GM23248 (cell line): ENCODE measurements around the gene ULBP1. TPM values are rescaled to one million over a fixed set of nuclear protein-coding genes. Genes with fewer than 3 reads are reported as not detected.

Experiments used
- DNase-seq: peaks from one replicate; pipeline ENCODE4 v3.0.0-alpha.2; 2015
- H2AFZ ChIP-seq: fragments of 200-600 bp; sonication (generic); 2 replicates; pipeline ENCODE4 v1.6.1; 2016; ENCODE audit warnings: antibody characterized with exemption
- H3F3A ChIP-seq: fragments of 200-600 bp; sonication (generic); 2 replicates; pipeline ENCODE4 v1.6.1; 2016; ENCODE audit warnings: mild to moderate bottlenecking, antibody characterized with exemption, mixed run types; ENCODE audit not compliant: insufficient read depth
- H3K27ac ChIP-seq: fragments of 200-600 bp; sonication (generic); 2 replicates; pipeline ENCODE4 v1.5.1; 2016; ENCODE audit warnings: mild to moderate bottlenecking
- H3K27me3 ChIP-seq: fragments of 200-600 bp; sonication (generic); replicated peaks from 2 replicates; pipeline ENCODE4 v1.6.1; 2016; ENCODE audit warnings: mild to moderate bottlenecking; ENCODE audit not compliant: insufficient read depth
- H3K36me3 ChIP-seq: fragments of 200-600 bp; sonication (generic); 2 replicates; pipeline ENCODE4 v1.6.1; 2016; ENCODE audit warnings: low read depth, mild to moderate bottlenecking
- H3K4me1 ChIP-seq: fragments of 200-600 bp; sonication (generic); 2 replicates; pipeline ENCODE4 v1.6.1; 2016; ENCODE audit warnings: mild to moderate bottlenecking; ENCODE audit not compliant: insufficient read depth
- H3K4me2 ChIP-seq: fragments of 200-600 bp; sonication (generic); one replicate; pipeline ENCODE4 v1.6.1; 2016; ENCODE audit warnings: mild to moderate bottlenecking; ENCODE audit not compliant: unreplicated experiment
- H3K4me3 ChIP-seq: fragments of 200-600 bp; sonication (generic); 2 replicates; pipeline ENCODE4 v1.5.1; 2016; ENCODE audit warnings: mild to moderate bottlenecking
- H3K79me2 ChIP-seq: fragments of 200-600 bp; sonication (generic); 2 replicates; pipeline ENCODE4 v1.6.1; 2016; ENCODE audit warnings: mild to moderate bottlenecking; ENCODE audit not compliant: insufficient read depth
- H3K9ac ChIP-seq: fragments of 200-600 bp; sonication (generic); 2 replicates; pipeline ENCODE4 v1.6.1; 2016; ENCODE audit warnings: mild to moderate bottlenecking
- H3K9me2 ChIP-seq: fragments of 200-600 bp; sonication (generic); 2 replicates; pipeline ENCODE4 v1.6.1; 2016; ENCODE audit warnings: mixed run types, mild to moderate bottlenecking, moderate library complexity; ENCODE audit not compliant: insufficient read depth
- H3K9me3 ChIP-seq: fragments of 200-600 bp; sonication (generic); one replicate; pipeline ENCODE4 v1.6.1; 2017; ENCODE audit warnings: low read depth
- H4K20me1 ChIP-seq: fragments of 200-600 bp; sonication (generic); 2 replicates; pipeline ENCODE4 v1.6.0; 2016; ENCODE audit not compliant: insufficient read depth
- EZH2 ChIP-seq: fragments of 200-600 bp; sonication (generic); IDR thresholded peaks from 2 replicates; pipeline ENCODE4 v1.6.1; 2018; ENCODE audit warnings: antibody characterized with exemption, mild to moderate bottlenecking; ENCODE audit not compliant: insufficient read depth, poor library complexity, severe bottlenecking
- EZH2phosphoT487 ChIP-seq: fragments of 200-600 bp; sonication (generic); IDR thresholded peaks from 2 replicates; pipeline ENCODE4 v1.6.1; 2018; ENCODE audit warnings: antibody characterized with exemption, moderate library complexity, mild to moderate bottlenecking, low read depth; ENCODE audit not compliant: insufficient read depth
- WGBS, 2 experiments: methylation state at CpG; one replicate each; pipeline ENCODE4 v1.1.6; 2015 to 2017; ENCODE audit warnings: low lambda C conversion rate in 2 of 2, low coverage in 1 of 2; ENCODE audit errors: missing lambda C conversion rate in 2 of 2; 5-methylcytosine and 5-hydroxymethylcytosine counted together
- in situ Hi-C: fragments of 300-500 bp; cut with MboI; formaldehyde crosslinking; loops from 2 replicates; pipeline ENCODE4 v1.15.0; 2020
- polyA plus RNA-seq: library from polyadenylated mRNA; unstranded; fragments of >200 nt; fragmentation: Nextera tagmentation; extraction: Ambion mirVana; gene quantifications from 2 replicates; pipeline ENCODE4 v1.2.1, GENCODE V29; 2016
- total RNA-seq: library from RNA; depleted of rRNA; stranded (reverse); fragments of >200 nt; shearing (Covaris generic); gene quantifications from 2 replicates; pipeline ENCODE4 v1.2.3, GENCODE V29; 2014

ULBP1 gene
- total and polyA plus RNA-seq, 2 experiments from 2014 or later, result 6.1 to 9.1 TPM

DNA sequence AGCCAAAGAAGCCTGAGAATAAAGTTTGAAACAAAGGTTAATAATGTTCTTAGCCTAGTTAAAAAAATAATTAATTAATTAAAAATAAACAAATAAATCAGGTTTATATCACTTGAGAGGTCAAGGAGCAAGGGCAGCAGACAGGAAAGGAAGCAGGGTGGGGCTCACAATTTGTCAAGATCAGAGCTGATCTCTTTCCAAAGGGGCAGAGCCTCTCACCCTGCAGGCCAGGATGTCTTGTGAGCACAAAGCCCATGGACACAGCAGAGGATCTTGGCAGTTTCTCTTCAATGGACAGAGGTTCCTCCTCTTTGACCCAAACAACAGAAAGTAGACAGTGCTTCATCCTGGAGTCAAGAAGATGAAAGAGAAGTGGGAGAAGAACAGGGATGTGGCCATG is 14.9 kb downstream of the ULBP1 start:
- H3K9ac ChIP-seq, result no peak overlapping the region
- DNase-seq, result no peak
- no peaks in the 10 kb centered on the region for H3F3A ChIP-seq
- H2AFZ ChIP-seq, result no peak overlapping the region
- no peak overlapping the region for H3K4me3 ChIP-seq
- H3K79me2 ChIP-seq, result no peaks in the 10 kb centered on the region
- H3K4me1 ChIP-seq, result no peaks in the 10 kb centered on the region
- no peak overlapping the region for H3K27ac ChIP-seq
- H3K9me2 ChIP-seq, result no peaks in the 10 kb centered on the region
- H3K4me2 ChIP-seq, result no peak overlapping the region
- H3K36me3 ChIP-seq, result no peaks in the 10 kb centered on the region
- TF ChIP-seq EZH2phosphoT487 (no peak), EZH2 (no peak)
- in situ Hi-C loops, result no loop called here
- no peaks in the 10 kb centered on the region for H3K9me3 ChIP-seq
- H4K20me1 ChIP-seq, result no peaks in the 10 kb centered on the region
- H3K27me3 ChIP-seq, result peaks cover 47% of the 10 kb centered on the region

DNA sequence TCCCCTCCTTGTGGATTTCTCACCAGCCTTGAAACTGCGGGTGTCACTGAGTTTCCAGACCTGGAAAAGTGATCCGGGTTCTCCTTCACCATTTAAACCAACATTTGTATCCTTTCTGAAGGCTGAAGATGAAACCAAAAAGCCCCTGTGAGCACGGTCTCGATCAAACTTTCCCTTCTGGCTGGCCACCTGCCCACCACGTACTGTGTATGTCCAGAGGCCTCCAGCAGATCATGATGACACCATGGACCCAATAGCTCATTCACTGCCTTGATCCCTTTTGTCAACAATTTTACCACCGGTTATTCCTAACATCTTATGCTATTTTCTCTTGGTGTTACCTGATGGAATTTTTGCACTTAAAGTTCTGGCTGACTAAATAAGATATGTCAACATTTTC is 15.6 kb downstream of the ULBP1 start:
- H2AFZ ChIP-seq, result no peak overlapping the region
- H3K9ac ChIP-seq, result no peak overlapping the region
- H3K27me3 ChIP-seq, result peaks cover 43% of the 10 kb centered on the region
- H3K27ac ChIP-seq, result no peak overlapping the region
- no peaks in the 10 kb centered on the region for H3K79me2 ChIP-seq
- H3K36me3 ChIP-seq, result no peaks in the 10 kb centered on the region
- H4K20me1 ChIP-seq, result no peaks in the 10 kb centered on the region
- WGBS, 2 experiments, result 56 to 66% methylated on average over 6 of the region's 6 CpGs
- no peak for DNase-seq
- in situ Hi-C loops, result no loop called here
- H3K9me2 ChIP-seq, result no peaks in the 10 kb centered on the region
- no peaks in the 10 kb centered on the region for H3F3A ChIP-seq
- no peak overlapping the region for H3K4me3 ChIP-seq
- TF ChIP-seq EZH2phosphoT487, result no peak
- TF ChIP-seq EZH2, result no peak
- H3K9me3 ChIP-seq, result no peaks in the 10 kb centered on the region
- no peaks in the 10 kb centered on the region for H3K4me1 ChIP-seq
- H3K4me2 ChIP-seq, result no peak overlapping the region

DNA sequence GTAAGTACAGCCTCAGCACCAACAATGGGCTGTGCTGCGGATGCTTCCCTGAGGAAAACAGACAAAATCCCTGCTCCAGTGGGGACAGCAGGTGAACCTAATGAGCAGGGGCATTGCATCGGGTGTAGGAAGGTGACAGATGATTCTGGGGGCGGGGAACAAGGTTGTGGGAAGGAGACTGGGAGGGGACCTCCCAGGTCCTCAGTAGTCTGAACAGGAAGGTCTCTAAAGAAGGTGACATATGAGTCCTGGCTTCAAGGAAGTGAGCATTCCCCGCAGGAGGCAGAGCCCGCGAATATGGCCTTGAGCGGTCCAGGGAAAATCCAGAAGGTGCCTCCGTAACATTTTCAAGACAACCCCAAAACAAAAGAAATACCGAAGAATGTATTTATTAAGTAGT is 19.4 kb downstream of the ULBP1 start:
- in situ Hi-C loops, result no loop called here
- Histone ChIP-seq H3K9me3 (no peaks in the 10 kb centered on the region), H3K9me2 (no peaks in the 10 kb centered on the region), H3F3A (no peaks in the 10 kb centered on the region), H3K9ac (no peak overlapping the region), H4K20me1 (no peaks in the 10 kb centered on the region), H3K79me2 (no peaks in the 10 kb centered on the region), H3K4me3 (no peak overlapping the region), H3K27me3 (peaks cover 69% of the 10 kb centered on the region), H3K4me2 (no peak overlapping the region), H2AFZ (no peak overlapping the region), H3K36me3 (no peaks in the 10 kb centered on the region), H3K27ac (no peak overlapping the region), H3K4me1 (no peaks in the 10 kb centered on the region)
- WGBS, 2 experiments, result 43 to 46% methylated on average over 9 of the region's 9 CpGs
- TF ChIP-seq EZH2 (no peak), EZH2phosphoT487 (no peak)
- DNase-seq, result no peak

DNA sequence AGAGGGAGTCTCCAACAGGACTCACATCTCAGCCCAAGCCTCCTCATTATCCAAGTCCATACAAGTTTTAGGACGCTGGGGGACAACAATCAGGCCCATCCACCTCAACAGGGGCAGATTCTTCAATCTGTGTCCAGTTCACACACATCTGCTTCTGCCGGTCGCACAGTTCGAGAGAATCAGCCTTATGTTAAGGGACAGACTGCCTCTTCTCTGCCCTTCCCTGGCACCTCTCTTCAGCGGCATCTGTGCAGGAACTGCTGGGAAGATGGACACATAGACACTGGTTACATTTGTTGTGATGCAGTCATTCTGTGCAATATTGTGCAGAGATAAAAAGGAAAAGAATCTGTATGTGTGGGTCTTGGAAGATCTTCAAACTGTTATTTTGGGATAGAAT is 21.0 kb downstream of the ULBP1 start:
- Histone ChIP-seq H3K9me2 (no peaks in the 10 kb centered on the region), H3K27me3 (peaks cover 75% of the 10 kb centered on the region)

DNA sequence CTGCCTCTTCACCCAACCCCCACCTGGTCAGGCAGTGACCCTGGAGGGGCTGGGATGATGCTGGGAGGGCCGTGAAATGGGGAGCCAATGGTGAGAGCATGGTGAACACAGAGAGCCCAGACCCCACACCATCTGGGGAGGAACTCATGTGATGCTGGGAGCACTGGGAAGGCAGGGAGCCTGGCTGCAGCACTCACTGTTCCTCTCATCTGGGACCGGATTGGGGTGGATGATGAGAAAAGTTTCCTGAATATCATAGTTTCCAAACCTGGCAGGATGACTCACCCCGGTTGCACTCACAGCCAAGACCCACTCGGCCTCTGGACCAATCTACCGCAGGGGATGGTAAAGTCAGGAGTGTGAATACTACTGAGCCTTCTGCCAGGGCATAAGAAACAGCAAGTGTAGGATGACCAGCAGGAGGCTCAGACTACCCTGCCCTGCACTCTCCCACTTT is 21.8 kb downstream of the ULBP1 start:
- Histone ChIP-seq H3K27me3 (peaks cover 78% of the 10 kb centered on the region), H3K9ac (no peak overlapping the region), H3K9me2 (no peaks in the 10 kb centered on the region), H3K4me1 (no peaks in the 10 kb centered on the region), H3K4me3 (no peak overlapping the region), H3K79me2 (no peaks in the 10 kb centered on the region), H3F3A (no peaks in the 10 kb centered on the region), H3K36me3 (no peaks in the 10 kb centered on the region), H4K20me1 (no peaks in the 10 kb centered on the region), H2AFZ (no peak overlapping the region), H3K27ac (no peak overlapping the region), H3K9me3 (no peaks in the 10 kb centered on the region), H3K4me2 (no peak overlapping the region)
- DNase-seq, result peak; percentile 31
- in situ Hi-C loops, result no loop called here
- 30 to 39% methylated on average over 5 of the region's 5 CpGs for WGBS, 2 experiments
- TF ChIP-seq EZH2 (no peak), EZH2phosphoT487 (no peak)

More for the DNA sequence above, 21.0 kb downstream of the ULBP1 start:
- no peaks in the 10 kb centered on the region for H4K20me1 ChIP-seq
- H3K36me3 ChIP-seq, result no peaks in the 10 kb centered on the region
- no peak overlapping the region for H3K4me2 ChIP-seq
- H3K9ac ChIP-seq, result no peak overlapping the region
- no peaks in the 10 kb centered on the region for H3K4me1 ChIP-seq
- no peaks in the 10 kb centered on the region for H3F3A ChIP-seq
- DNase-seq, result no peak
- H2AFZ ChIP-seq, result no peak overlapping the region
- WGBS, 2 experiments, result 42 to 49% methylated on average over 5 of the region's 5 CpGs
- no peaks in the 10 kb centered on the region for H3K9me3 ChIP-seq
- no peak overlapping the region for H3K27ac ChIP-seq
- in situ Hi-C loops, result no loop called here
- no peak for TF ChIP-seq EZH2phosphoT487
- no peak for TF ChIP-seq EZH2
- no peak overlapping the region for H3K4me3 ChIP-seq
- no peaks in the 10 kb centered on the region for H3K79me2 ChIP-seq
